BJ (cell line): ENCODE data around the gene SEPTIN2. TPM values are rescaled to one million over a fixed set of nuclear protein-coding genes. Genes with fewer than 3 reads are reported as not detected.
"Not testable (repeated sequence)": the region's sequence is repeated elsewhere in the genome, so short reads cannot be mapped to it uniquely, and the experiment has no call there.

Experiments used
- CTCF ChIA-PET: fragments of 350-600 bp; formaldehyde crosslinking; extraction: SDS; loops from one replicate; lab custom pipeline; 2021; ENCODE audit warnings: antibody characterized with exemption, inconsistent platforms; lab: Yijun Ruan, JAX
- POLR2A ChIA-PET: fragments of 300-600 bp; sonication (Branson Sonifier 250); formaldehyde crosslinking; extraction: SDS; loops from one replicate; lab custom pipeline; 2021; ENCODE audit warnings: antibody characterized with exemption; lab: Charles Lee
- DNase-seq: peaks from one replicate; pipeline ENCODE4 v3.0.0-alpha.2; 2011; ENCODE audit warnings: low read depth
- H3K27me3 ChIP-seq: 2 replicates; pipeline ENCODE4 v1.6.0; 2011; ENCODE audit warnings: low read length; ENCODE audit not compliant: control insufficient read depth, insufficient read depth
- H3K36me3 ChIP-seq: 2 replicates; pipeline ENCODE4 v1.5.1; 2011; ENCODE audit warnings: low read length; ENCODE audit not compliant: control insufficient read depth, insufficient read depth
- H3K4me3 ChIP-seq: 2 replicates; pipeline ENCODE4 v1.5.1; 2011; ENCODE audit warnings: low read depth, mild to moderate bottlenecking, control low read depth, low read length
- CTCF ChIP-seq: IDR thresholded peaks from 2 replicates; pipeline ENCODE4 v1.5.1; 2011; ENCODE audit warnings: low read depth, mild to moderate bottlenecking, control low read depth, inconsistent platforms, low read length, moderate library complexity; ENCODE audit not compliant: insufficient read depth
- polyA plus RNA-seq: library from polyadenylated mRNA; depleted of rRNA; stranded (reverse); fragments of >200 nt; gene quantifications from 2 replicates; pipeline ENCODE4 v1.2.3, GENCODE V29; 2011

The SEPTIN2 gene
- polyA plus RNA-seq, 1 experiment: 336 TPM

GRCh38 chr2:241379481-241380480 lies 64.1 kb downstream of the SEPTIN2 start:
- peaks cover 6% of the 10 kb centered on the region for H3K36me3 ChIP-seq

GRCh38 chr2:241381872-241382271 lies 66.1 kb downstream of the SEPTIN2 start:
- peaks cover 3% of the 10 kb centered on the region; the same call in 1 of the 2 replicates for H3K36me3 ChIP-seq
- no peak for TF ChIP-seq CTCF
- POLR2A ChIA-PET: interaction anchor here (0.6 kb wide), 1 partner anchor 106 kb away, joined by 6 read pairs; no protein-coding TSS in a partner anchor
- no peak for DNase-seq
- CTCF ChIA-PET: interaction anchor here (1.9 kb wide), 1 partner anchor 10 kb away, joined by 5 read pairs; no protein-coding TSS in a partner anchor
- no peaks in the 10 kb centered on the region for H3K27me3 ChIP-seq
- no peak overlapping the region for H3K4me3 ChIP-seq

More at GRCh38 chr2:241379481-241380480, 64.1 kb downstream of the SEPTIN2 start:
- TF ChIP-seq CTCF: no peak
- ChIA-PET CTCF (interaction anchor here (1.2 to 1.3 kb wide), 2 partner anchors 12 to 22 kb away, joined by 3 read pairs; no protein-coding TSS in a partner anchor), POLR2A (no interaction called here)
- DNase-seq: peak; percentile 86
- no peak overlapping the region for H3K4me3 ChIP-seq
- no peaks in the 10 kb centered on the region for H3K27me3 ChIP-seq

- H3K4me3 ChIP-seq, POLR2A ChIA-PET, H3K36me3 ChIP-seq, DNase-seq, H3K27me3 ChIP-seq: not testable (repeated sequence)
- CTCF ChIA-PET: interaction anchor here (1.3 to 1.7 kb wide), 2 partner anchors 26 to 534 kb away, joined by 4 to 5 read pairs; no protein-coding TSS in a partner anchor
These were observed 69.7 kb downstream of the SEPTIN2 start for GRCh38 chr2:241385450-241385849.

- Histone ChIP-seq H3K27me3 (no peaks in the 10 kb centered on the region), H3K4me3 (no peak overlapping the region), H3K36me3 (peaks cover 3% of the 10 kb centered on the region; the same call in 1 of the 2 replicates)
- TF ChIP-seq CTCF: no peak
- CTCF ChIA-PET: interaction anchor here (1.3 to 1.7 kb wide), 3 partner anchors 27 to 535 kb away, joined by 3 to 5 read pairs (median 4); no protein-coding TSS in a partner anchor
- no peak for DNase-seq
- POLR2A ChIA-PET: no interaction called here
These were observed 70.8 kb downstream of the SEPTIN2 start for GRCh38 chr2:241386519-241386918.

- POLR2A ChIA-PET: no interaction called here
- DNase-seq: no peak
- Histone ChIP-seq H3K27me3 (no peaks in the 10 kb centered on the region), H3K36me3 (no peaks in the 10 kb centered on the region), H3K4me3 (no peak overlapping the region)
- CTCF ChIA-PET: interaction anchor here (1.2 kb wide), 1 partner anchor 10 kb away, joined by 4 read pairs; no protein-coding TSS in a partner anchor
- TF ChIP-seq CTCF: no peak
These were observed 74.0 kb downstream of the SEPTIN2 start for GRCh38 chr2:241389697-241390096.
